Smooth muscle cell (in vitro differentiated cells): Measurements from ENCODE around the gene CFAP119. TPM values are rescaled to one million over a fixed set of nuclear protein-coding genes. Genes with fewer than 3 reads are reported as not detected.

Experiments used
- DNase-seq: peaks from one replicate; lab custom pipeline; 2025; ENCODE audit not compliant: unreplicated experiment; lab: John Stamatoyannopoulos, UW
- H2AFZ ChIP-seq: fragments of 200-600 bp; sonication (generic); 2 replicates; pipeline ENCODE4 v1.6.0; 2016; ENCODE audit warnings: antibody characterized with exemption, low read depth, mild to moderate bottlenecking
- H3F3A ChIP-seq: fragments of 200-600 bp; sonication (generic); 2 replicates; pipeline ENCODE4 v1.6.0; 2017; ENCODE audit warnings: antibody characterized with exemption, low read depth
- H3K27ac ChIP-seq: fragments of 200-600 bp; sonication (generic); 2 replicates; pipeline ENCODE4 v1.5.1; 2016; ENCODE audit warnings: low read depth, mild to moderate bottlenecking
- H3K27me3 ChIP-seq: fragments of 200-600 bp; sonication (generic); 2 replicates; pipeline ENCODE4 v1.6.1; 2016; ENCODE audit warnings: low read depth, mild to moderate bottlenecking
- H3K36me3 ChIP-seq: fragments of 200-600 bp; sonication (generic); 2 replicates; pipeline ENCODE4 v1.5.1; 2016; ENCODE audit warnings: low read depth
- H3K4me1 ChIP-seq: fragments of 200-600 bp; sonication (generic); 2 replicates; pipeline ENCODE4 v1.5.1; 2016; ENCODE audit warnings: low read depth
- H3K4me2 ChIP-seq: fragments of 200-600 bp; sonication (generic); 2 replicates; pipeline ENCODE4 v1.6.0; 2016; ENCODE audit warnings: mild to moderate bottlenecking
- H3K4me3 ChIP-seq: fragments of 200-600 bp; sonication (generic); 2 replicates; pipeline ENCODE4 v1.5.1; 2016; ENCODE audit warnings: mild to moderate bottlenecking
- H3K79me2 ChIP-seq: fragments of 200-600 bp; sonication (generic); 2 replicates; pipeline ENCODE4 v1.6.0; 2016; ENCODE audit warnings: low read depth, mild to moderate bottlenecking
- H3K9ac ChIP-seq: fragments of 200-600 bp; sonication (generic); 2 replicates; pipeline ENCODE4 v1.6.0; 2016; ENCODE audit warnings: low read depth
- H3K9me3 ChIP-seq: fragments of 200-600 bp; sonication (generic); replicated peaks from 2 replicates; pipeline ENCODE4 v1.5.1; 2016; ENCODE audit warnings: low read depth
- H4K20me1 ChIP-seq: fragments of 200-600 bp; sonication (generic); 2 replicates; pipeline ENCODE4 v1.6.0; 2016; ENCODE audit warnings: low read depth
- CTCF ChIP-seq: fragments of 200-600 bp; sonication (generic); IDR thresholded peaks from 2 replicates; pipeline ENCODE4 v1.5.1; 2017; ENCODE audit warnings: borderline replicate concordance, mild to moderate bottlenecking, antibody characterized with exemption; ENCODE audit not compliant: insufficient read depth, poor library complexity, severe bottlenecking
- WGBS: methylation state at CpG from one replicate; pipeline ENCODE4 v1.1.7; 2016; ENCODE audit warnings: low lambda C conversion rate; 5-methylcytosine and 5-hydroxymethylcytosine counted together
- polyA plus RNA-seq: library from polyadenylated mRNA; unstranded; fragments of >200 nt; fragmentation: Nextera tagmentation; extraction: Ambion mirVana; gene quantifications from 2 replicates; pipeline ENCODE4 v1.2.1, GENCODE V29; 2016
- total RNA-seq: library from RNA; depleted of rRNA; stranded (reverse); fragments of >200 nt; gene quantifications from 2 replicates; pipeline ENCODE4 v1.2.3, GENCODE V29; 2014

Gene CFAP119
- total and polyA plus RNA-seq, 2 experiments from 2014 or later: 3.5 to 5.2 TPM

- Histone ChIP-seq H3K36me3 (peaks cover 39% of the 10 kb centered on the region), H3K4me3 (no peak overlapping the region), H4K20me1 (peaks cover 16% of the 10 kb centered on the region), H2AFZ (no peak overlapping the region), H3K9ac (no peak overlapping the region), H3K27me3 (no peaks in the 10 kb centered on the region), H3K27ac (no peak overlapping the region), H3K79me2 (peaks cover 27% of the 10 kb centered on the region), H3K4me1 (no peaks in the 10 kb centered on the region), H3K9me3 (no peaks in the 10 kb centered on the region), H3F3A (no peaks in the 10 kb centered on the region), H3K4me2 (no peak overlapping the region)
- no peak for TF ChIP-seq CTCF
- 93% methylated on average over 6 of the region's 6 CpGs for WGBS
- DNase-seq: no peak
These were observed 33.5 kb downstream of the CFAP119 start for GRCh38 chr16:30728321-30728720.

GRCh38 chr16:30725418-30725792 is 36.5 kb downstream of the CFAP119 start:
- H3K9ac ChIP-seq: no peak overlapping the region
- no peak for DNase-seq
- no peaks in the 10 kb centered on the region for H3K4me1 ChIP-seq
- TF ChIP-seq CTCF: no peak
- peaks cover 37% of the 10 kb centered on the region for H3K79me2 ChIP-seq
- peaks cover 32% of the 10 kb centered on the region for H4K20me1 ChIP-seq
- no peak overlapping the region for H3K4me2 ChIP-seq
- H3K4me3 ChIP-seq: no peak overlapping the region
- WGBS: 96% methylated on average over 3 of the region's 3 CpGs
- H3K27me3 ChIP-seq: no peaks in the 10 kb centered on the region
- H3K9me3 ChIP-seq: no peaks in the 10 kb centered on the region
- peaks cover 42% of the 10 kb centered on the region for H3K36me3 ChIP-seq
- no peak overlapping the region for H2AFZ ChIP-seq
- H3F3A ChIP-seq: no peaks in the 10 kb centered on the region
- H3K27ac ChIP-seq: no peak overlapping the region

DNA sequence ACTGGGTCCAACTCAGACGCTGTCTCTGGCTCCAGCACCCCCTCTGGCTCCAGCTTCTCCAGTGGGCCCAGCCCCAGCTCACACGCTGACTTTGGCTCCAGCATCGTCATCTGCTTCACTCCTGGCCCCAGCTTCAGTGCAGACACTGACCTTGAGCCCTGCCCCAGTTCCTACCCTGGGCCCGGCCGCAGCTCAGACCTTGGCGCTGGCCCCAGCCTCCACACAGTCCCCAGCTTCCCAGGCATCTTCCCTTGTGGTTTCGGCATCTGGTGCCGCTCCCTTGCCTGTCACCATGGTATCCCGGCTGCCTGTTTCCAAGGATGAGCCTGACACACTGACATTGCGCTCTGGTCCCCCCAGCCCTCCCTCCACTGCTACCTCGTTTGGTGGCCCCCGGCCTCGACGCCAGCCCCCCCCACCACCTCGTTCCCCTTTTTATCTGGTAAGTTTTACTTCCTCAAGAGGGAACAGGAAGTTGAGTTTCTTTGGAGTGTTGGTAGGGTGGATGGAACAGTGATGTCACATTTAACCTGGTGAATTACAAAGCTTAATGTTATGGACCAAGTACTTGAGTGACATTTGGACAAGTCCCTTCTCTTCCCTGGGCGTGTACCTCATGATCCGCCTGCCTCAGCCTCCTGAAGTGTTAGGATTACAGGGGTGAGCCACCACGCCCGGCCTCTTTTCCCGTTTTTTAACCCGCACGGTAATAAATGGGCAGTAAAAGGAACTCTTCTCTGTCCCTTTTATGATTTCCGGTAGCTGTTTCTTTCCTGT is 37.0 kb downstream of the CFAP119 start:
- Histone ChIP-seq H3K79me2 (peaks cover 37% of the 10 kb centered on the region), H3K27me3 (no peaks in the 10 kb centered on the region), H3K9ac (no peak overlapping the region), H3K9me3 (no peaks in the 10 kb centered on the region), H3K4me1 (no peaks in the 10 kb centered on the region), H2AFZ (no peak overlapping the region), H3K36me3 (peaks cover 39% of the 10 kb centered on the region), H3F3A (no peaks in the 10 kb centered on the region), H4K20me1 (peaks cover 38% of the 10 kb centered on the region), H3K4me2 (no peak overlapping the region), H3K27ac (no peak overlapping the region), H3K4me3 (no peak overlapping the region)
- DNase-seq: no peak
- TF ChIP-seq CTCF: no peak
- WGBS: 99% methylated on average over 23 of the region's 23 CpGs

GRCh38 chr16:30723725-30724355 is 38.0 kb downstream of the CFAP119 start:
- H3K9ac ChIP-seq: no peak overlapping the region
- H3K4me2 ChIP-seq: no peak overlapping the region
- 97% methylated on average over 12 of the region's 12 CpGs for WGBS
- peaks cover 44% of the 10 kb centered on the region for H4K20me1 ChIP-seq
- no peaks in the 10 kb centered on the region for H3F3A ChIP-seq
- no peaks in the 10 kb centered on the region for H3K27me3 ChIP-seq
- H2AFZ ChIP-seq: no peak overlapping the region
- no peak overlapping the region for H3K27ac ChIP-seq
- no peak overlapping the region for H3K4me3 ChIP-seq
- H3K36me3 ChIP-seq: peaks cover 33% of the 10 kb centered on the region
- DNase-seq: no peak
- no peaks in the 10 kb centered on the region for H3K4me1 ChIP-seq
- TF ChIP-seq CTCF: no peak
- H3K79me2 ChIP-seq: peaks cover 38% of the 10 kb centered on the region
- H3K9me3 ChIP-seq: no peaks in the 10 kb centered on the region
